Lower leg skin (tissue), 3 donors: ENCODE results near the gene XYLB.

Experiments
- CTCF ChIP-seq, 3 donors: fragments of 450-650 bp; IDR thresholded peaks; one replicate each; pipeline ENCODE4 v1.5.1; 2016; ENCODE audit warnings: antibody characterized with exemption in 3 of 3, mild to moderate bottlenecking in 3 of 3, moderate library complexity in 2 of 3
- POLR2A ChIP-seq, 2 donors: fragments of 450-650 bp; IDR thresholded peaks; one replicate each; pipeline ENCODE4 v1.6.1; 2016 to 2017; ENCODE audit warnings: antibody characterized with exemption in 2 of 2, mild to moderate bottlenecking in 1 of 2, moderate library complexity in 1 of 2

- no peak for TF ChIP-seq CTCF (IDR thresholded peaks at IDR 0.05)
- TF ChIP-seq POLR2A (IDR thresholded peaks at IDR 0.05), result no peak
Observed at GRCh38 chr3:38311476-38311875, 35.1 kb upstream of the XYLB start.
